ENCODE results near the gene CRNKL1. TPM values are rescaled to one million over a fixed set of nuclear protein-coding genes. Genes with fewer than 3 reads are reported as not detected.

CRNKL1 gene
- polyA plus RNA-seq, 1 experiment: 7.8 TPM

GRCh38 chr20:19996917-19997316 lies 55.3 kb downstream of the CRNKL1 start:
- CTCF ChIA-PET: no interaction called here
- Histone ChIP-seq H3K27me3 (ENCODE audit: control insufficient read depth, insufficient read depth, low read length) (no peaks in the 10 kb centered on the region), H3K4me3 (ENCODE audit: low read depth, low read length) (no peak overlapping the region), H3K36me3 (ENCODE audit: control insufficient read depth, insufficient read depth, low read length) (peaks cover 22% of the 10 kb centered on the region)
- TF ChIP-seq, protein P1, sequence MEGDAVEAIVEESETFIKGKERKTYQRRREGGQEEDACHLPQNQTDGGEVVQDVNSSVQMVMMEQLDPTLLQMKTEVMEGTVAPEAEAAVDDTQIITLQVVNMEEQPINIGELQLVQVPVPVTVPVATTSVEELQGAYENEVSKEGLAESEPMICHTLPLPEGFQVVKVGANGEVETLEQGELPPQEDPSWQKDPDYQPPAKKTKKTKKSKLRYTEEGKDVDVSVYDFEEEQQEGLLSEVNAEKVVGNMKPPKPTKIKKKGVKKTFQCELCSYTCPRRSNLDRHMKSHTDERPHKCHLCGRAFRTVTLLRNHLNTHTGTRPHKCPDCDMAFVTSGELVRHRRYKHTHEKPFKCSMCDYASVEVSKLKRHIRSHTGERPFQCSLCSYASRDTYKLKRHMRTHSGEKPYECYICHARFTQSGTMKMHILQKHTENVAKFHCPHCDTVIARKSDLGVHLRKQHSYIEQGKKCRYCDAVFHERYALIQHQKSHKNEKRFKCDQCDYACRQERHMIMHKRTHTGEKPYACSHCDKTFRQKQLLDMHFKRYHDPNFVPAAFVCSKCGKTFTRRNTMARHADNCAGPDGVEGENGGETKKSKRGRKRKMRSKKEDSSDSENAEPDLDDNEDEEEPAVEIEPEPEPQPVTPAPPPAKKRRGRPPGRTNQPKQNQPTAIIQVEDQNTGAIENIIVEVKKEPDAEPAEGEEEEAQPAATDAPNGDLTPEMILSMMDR (IDR thresholded peaks at IDR 0.05; ENCODE audit: insufficient read depth, low read depth, low read length): no peak
- no peak for DNase-seq (ENCODE audit: low read depth)
- POLR2A ChIA-PET: no interaction called here

DNA sequence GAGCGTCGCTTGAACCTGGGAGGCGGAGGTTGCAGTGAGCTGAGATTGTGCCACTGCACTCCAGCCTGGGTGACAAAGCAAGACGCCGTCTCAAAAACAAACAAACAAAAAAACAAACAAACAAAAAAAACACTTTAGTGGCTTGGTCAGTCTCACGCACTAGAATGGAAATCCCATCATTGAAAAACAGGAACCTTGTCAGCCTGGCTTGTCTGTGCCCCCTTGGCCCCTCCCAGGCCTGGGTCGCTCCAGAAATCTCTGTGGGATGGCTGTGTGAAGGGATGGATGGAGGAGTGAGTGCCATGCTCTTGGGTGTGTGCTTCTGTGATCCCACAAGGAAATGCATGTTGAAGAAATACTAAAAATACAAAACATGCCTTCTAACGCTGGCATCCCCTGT lies 56.0 kb downstream of the CRNKL1 start:
- Histone ChIP-seq H3K36me3 (ENCODE audit: control insufficient read depth, insufficient read depth, low read length) (peaks cover 22% of the 10 kb centered on the region), H3K27me3 (ENCODE audit: control insufficient read depth, insufficient read depth, low read length) (no peaks in the 10 kb centered on the region), H3K4me3 (ENCODE audit: low read depth, low read length) (no peak overlapping the region)
- ChIA-PET CTCF (no interaction called here), POLR2A (no interaction called here)
- DNase-seq (ENCODE audit: low read depth): no peak
- TF ChIP-seq, protein P1 (IDR thresholded peaks at IDR 0.05; ENCODE audit: insufficient read depth, low read depth, low read length): no peak

DNA sequence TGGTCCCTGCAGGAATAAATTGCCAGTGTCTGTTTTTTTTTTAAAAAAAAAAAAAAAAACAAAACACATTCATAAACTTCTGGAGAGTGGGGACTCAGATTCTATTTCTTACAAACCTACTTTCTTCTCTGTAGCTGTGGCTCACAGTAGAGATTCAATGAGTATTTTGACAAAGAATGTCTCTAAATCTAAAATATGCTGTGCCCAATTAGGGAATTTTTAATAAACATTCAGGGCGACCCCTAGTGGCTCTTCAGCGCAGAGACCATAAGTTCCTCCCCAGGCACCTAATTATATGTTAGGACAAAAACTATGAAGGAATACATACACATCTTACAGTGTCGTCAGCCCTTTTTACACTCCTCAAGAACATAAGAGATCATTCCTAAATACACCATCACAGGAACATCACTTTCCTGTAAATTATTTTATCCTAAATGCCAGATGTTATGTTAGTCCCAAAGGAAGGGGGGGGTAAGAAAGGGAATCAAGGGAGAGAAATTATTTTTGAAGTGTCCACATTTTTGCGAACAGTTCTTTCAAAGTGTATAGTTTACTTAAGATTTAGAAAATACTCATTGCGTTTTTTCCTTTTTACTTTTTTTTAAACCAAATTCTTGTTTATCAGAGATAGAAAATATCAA lies 56.9 kb downstream of the CRNKL1 start:
- no peaks in the 10 kb centered on the region for H3K27me3 ChIP-seq (ENCODE audit: control insufficient read depth, insufficient read depth, low read length)
- peaks cover 14% of the 10 kb centered on the region for H3K36me3 ChIP-seq (ENCODE audit: control insufficient read depth, insufficient read depth, low read length)
- TF ChIP-seq, protein P1 (IDR thresholded peaks at IDR 0.05; ENCODE audit: insufficient read depth, low read depth, low read length): peak; percentile 80
- H3K4me3 ChIP-seq (ENCODE audit: low read depth, low read length): no peak overlapping the region
- no peak for DNase-seq (ENCODE audit: low read depth)
- ChIA-PET POLR2A (no interaction called here), CTCF (interaction anchor here (0.6 to 4.0 kb wide), 12 partner anchors 9 to 333 kb away, joined by 3 to 39 read pairs (median 4); no protein-coding TSS in a partner anchor)

DNA sequence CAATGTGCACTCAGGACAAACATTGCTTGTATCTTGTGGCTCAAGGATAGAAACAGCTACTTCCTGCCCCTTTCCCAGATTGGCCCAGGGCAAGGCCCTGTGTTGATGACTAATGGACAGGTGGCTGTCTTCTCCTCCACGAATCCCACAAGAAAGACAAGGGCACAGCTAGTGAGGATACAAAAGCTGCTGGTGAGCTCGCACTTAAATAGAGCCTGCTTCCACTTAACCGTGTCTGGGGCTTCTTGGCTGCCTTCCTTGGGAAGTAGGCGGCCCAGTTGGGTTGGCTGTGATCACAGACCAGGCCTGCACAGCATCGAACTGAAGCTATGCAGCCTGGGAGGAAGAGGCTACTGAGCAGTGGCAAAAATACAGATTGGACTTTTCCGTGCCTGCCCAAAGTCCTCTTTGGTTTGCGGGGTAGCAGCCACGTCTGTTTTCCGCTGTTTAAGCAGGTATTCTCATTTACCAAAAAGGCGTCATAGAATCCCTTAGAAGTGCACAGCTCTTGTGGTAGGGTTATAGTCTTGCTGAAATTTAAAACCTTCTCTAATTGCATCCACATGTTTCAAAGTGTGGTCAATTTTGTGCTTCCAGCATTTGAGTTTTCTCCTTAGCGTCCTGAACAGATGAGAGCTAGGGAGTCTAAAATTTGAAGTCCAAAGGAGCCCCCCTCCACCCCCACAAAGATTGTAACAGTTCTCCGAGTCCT lies 58.2 kb downstream of the CRNKL1 start:
- ChIA-PET POLR2A (interaction anchor here (0.8 to 1.6 kb wide), 3 partner anchors 17 to 19 kb away, joined by 4 to 24 read pairs (median 4); no protein-coding TSS in a partner anchor), CTCF (interaction anchor here (0.7 to 4.0 kb wide), 13 partner anchors 8 to 306 kb away, joined by 3 to 39 read pairs (median 6); partner anchors contain the start of gene NAA20)
- TF ChIP-seq, protein P1 (IDR thresholded peaks at IDR 0.05; ENCODE audit: insufficient read depth, low read depth, low read length): no peak
- DNase-seq (ENCODE audit: low read depth): no peak
- Histone ChIP-seq H3K4me3 (ENCODE audit: low read depth, low read length) (no peak overlapping the region), H3K27me3 (ENCODE audit: control insufficient read depth, insufficient read depth, low read length) (no peaks in the 10 kb centered on the region), H3K36me3 (ENCODE audit: control insufficient read depth, insufficient read depth, low read length) (peaks cover 14% of the 10 kb centered on the region)

All from BJ (cell line).